22Rv1 (cell line): ENCODE results near the gene PARK7.

ENCODE experiments used
- ZFX ChIP-seq: fragments of 450-650 bp; IDR thresholded peaks from 2 replicates; pipeline ENCODE4 v1.6.1; 2017; ENCODE audit warnings: antibody characterized with exemption, borderline replicate concordance
- TF ChIP-seq, protein P1 (sequence below): fragments of 450-650 bp; IDR thresholded peaks from 2 replicates; pipeline ENCODE4 v1.5.1; 2017; ENCODE audit warnings: mild to moderate bottlenecking

DNA sequence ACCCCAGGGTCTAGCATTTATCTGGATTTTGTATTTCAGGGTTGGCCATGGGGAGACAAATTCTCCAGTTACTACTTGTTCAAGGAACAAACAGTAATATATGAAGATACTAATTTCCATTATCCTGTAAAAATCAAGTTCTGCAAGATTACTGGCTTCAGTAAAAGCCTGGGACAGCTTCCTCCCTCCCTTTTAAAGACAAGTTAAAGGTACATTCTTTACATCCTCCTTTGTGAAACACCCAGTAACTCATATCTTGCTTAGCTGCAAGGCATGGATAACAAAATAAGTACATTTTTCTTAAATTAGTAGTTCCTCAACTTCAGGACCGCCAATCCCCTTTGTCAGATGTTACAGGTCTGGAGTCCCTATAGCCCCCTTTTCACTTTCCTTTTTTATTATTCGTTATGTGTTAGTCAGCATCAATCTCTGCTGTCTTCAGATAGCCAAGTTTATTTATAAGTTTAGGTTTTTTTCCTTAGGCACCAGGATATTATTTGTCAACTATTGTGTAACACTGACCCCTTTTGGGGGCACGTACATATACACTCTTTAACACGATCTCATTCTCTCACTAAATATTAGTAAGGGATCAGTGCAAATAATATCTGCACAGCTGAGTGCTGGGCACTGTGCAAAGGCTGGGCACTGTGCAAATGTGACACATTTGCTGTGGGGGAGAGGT, 54.8 kb downstream of the PARK7 start:
- TF ChIP-seq, protein P1, sequence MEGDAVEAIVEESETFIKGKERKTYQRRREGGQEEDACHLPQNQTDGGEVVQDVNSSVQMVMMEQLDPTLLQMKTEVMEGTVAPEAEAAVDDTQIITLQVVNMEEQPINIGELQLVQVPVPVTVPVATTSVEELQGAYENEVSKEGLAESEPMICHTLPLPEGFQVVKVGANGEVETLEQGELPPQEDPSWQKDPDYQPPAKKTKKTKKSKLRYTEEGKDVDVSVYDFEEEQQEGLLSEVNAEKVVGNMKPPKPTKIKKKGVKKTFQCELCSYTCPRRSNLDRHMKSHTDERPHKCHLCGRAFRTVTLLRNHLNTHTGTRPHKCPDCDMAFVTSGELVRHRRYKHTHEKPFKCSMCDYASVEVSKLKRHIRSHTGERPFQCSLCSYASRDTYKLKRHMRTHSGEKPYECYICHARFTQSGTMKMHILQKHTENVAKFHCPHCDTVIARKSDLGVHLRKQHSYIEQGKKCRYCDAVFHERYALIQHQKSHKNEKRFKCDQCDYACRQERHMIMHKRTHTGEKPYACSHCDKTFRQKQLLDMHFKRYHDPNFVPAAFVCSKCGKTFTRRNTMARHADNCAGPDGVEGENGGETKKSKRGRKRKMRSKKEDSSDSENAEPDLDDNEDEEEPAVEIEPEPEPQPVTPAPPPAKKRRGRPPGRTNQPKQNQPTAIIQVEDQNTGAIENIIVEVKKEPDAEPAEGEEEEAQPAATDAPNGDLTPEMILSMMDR, result peak; percentile 20; the same call in 1 of the 2 replicates
- no peak for TF ChIP-seq ZFX
